ENCODE measurements around the gene LCN10. TPM values are rescaled to one million over a fixed set of nuclear protein-coding genes. Genes with fewer than 3 reads are reported as not detected.

Gene LCN10
- total RNA-seq, 5 donors from 2014 or later (not counting 1 experiment from before 2014, with no cell fraction given) = 1.3 to 2.8 (median 2.2) TPM

GRCh38 chr9:136741883-136742571 is 713 bp downstream of the LCN10 start:
- no peaks in the 10 kb centered on the region for H3K9me3 Mint-ChIP-seq
- peaks cover 0 to 25% of the 10 kb centered on the region in 2 experiments for H3K4me1 ChIP-seq (ENCODE audit: control insufficient read depth in 1 of 2, extremely low read depth in 1 of 2, insufficient read depth in 2 of 2, low read length in 2 of 2)
- WGBS (ENCODE audit: insufficient coverage) = 5% methylated on average over 27 of the region's 32 CpGs
- peaks cover 0 to 16% of the 10 kb centered on the region in 2 donors for H3K27me3 Mint-ChIP-seq
- H3K36me3 ChIP-seq (ENCODE audit: control insufficient read depth in 2 of 2, extremely low read depth in 1 of 2, insufficient read depth in 1 of 2, low read length in 1 of 2) = no peaks in the 10 kb centered on the region
- H3K9me3 ChIP-seq = no peaks in the 10 kb centered on the region
- ATAC-seq (replicated peaks in 1 of 4) (peak; percentile 51 to 78 (median 68)), DNase-seq (peak in 4 of 35 experiments; percentile 11 to 37 (median 24))
- peak overlapping the region; percentile 52 to 74 (median 66) for H3K4me3 Mint-ChIP-seq
- CTCF ChIA-PET = interaction anchor here in 1 of 2 donors (0.8 kb wide), 1 partner anchor 15 kb away, joined by 3 read pairs; no protein-coding TSS in a partner anchor
- H3K4me1 Mint-ChIP-seq = peaks cover 0 to 7% (median 6%) of the 10 kb centered on the region in 3 donors
- POLR2A ChIA-PET = no interaction called here
- no peaks in the 10 kb centered on the region for H3K36me3 Mint-ChIP-seq
- peak overlapping the region in 1 of 2 donors; percentile 47 for H3K4me3 ChIP-seq (ENCODE audit: control insufficient read depth in 1 of 2, extremely low read depth in 1 of 2, low read length in 1 of 2)
- no peak overlapping the region for H3K27ac Mint-ChIP-seq
- H3K27ac ChIP-seq (ENCODE audit: low read length) = no peak overlapping the region
- peaks cover 0 to 66% of the 10 kb centered on the region in 2 experiments for H3K27me3 ChIP-seq (replicated peaks in 1 of 2; ENCODE audit: control insufficient read depth in 2 of 2, extremely low read depth in 1 of 2, insufficient read depth in 2 of 2, low read length in 1 of 2)

GRCh38 chr9:136740971-136741882 is 1.5 kb downstream of the LCN10 start:
- Mint-ChIP-seq H3K9me3 (no peaks in the 10 kb centered on the region), H3K4me3 (peak overlapping the region; percentile 52 to 74 (median 66)), H3K27ac (no peak overlapping the region), H3K27me3 (peaks cover 0 to 14% of the 10 kb centered on the region in 2 donors), H3K36me3 (no peaks in the 10 kb centered on the region), H3K4me1 (peaks cover 0 to 7% (median 6%) of the 10 kb centered on the region in 3 donors)
- peaks cover 0 to 59% of the 10 kb centered on the region in 2 experiments for H3K27me3 ChIP-seq (replicated peaks in 1 of 2; ENCODE audit: control insufficient read depth in 2 of 2, extremely low read depth in 1 of 2, insufficient read depth in 2 of 2, low read length in 1 of 2)
- peak overlapping the region in 1 of 2 donors; percentile 47 for H3K4me3 ChIP-seq (ENCODE audit: control insufficient read depth in 1 of 2, extremely low read depth in 1 of 2, low read length in 1 of 2)
- peak; percentile 16 to 35 (median 25) for ATAC-seq (replicated peaks in 1 of 4)
- ChIA-PET CTCF (interaction anchor here (0.5 to 0.8 kb wide), 2 partner anchors 14 kb away, joined by 3 to 5 read pairs; no protein-coding TSS in a partner anchor), POLR2A (no interaction called here)
- 42% methylated on average over 14 of the region's 37 CpGs for WGBS (ENCODE audit: insufficient coverage)
- DNase-seq = no peak
- H3K36me3 ChIP-seq (ENCODE audit: control insufficient read depth in 2 of 2, extremely low read depth in 1 of 2, insufficient read depth in 1 of 2, low read length in 1 of 2) = no peaks in the 10 kb centered on the region
- H3K27ac ChIP-seq (ENCODE audit: low read length) = no peak overlapping the region
- no peaks in the 10 kb centered on the region for H3K9me3 ChIP-seq
- peaks cover 0 to 25% of the 10 kb centered on the region in 2 experiments for H3K4me1 ChIP-seq (ENCODE audit: control insufficient read depth in 1 of 2, extremely low read depth in 1 of 2, insufficient read depth in 2 of 2, low read length in 2 of 2)

- no peak overlapping the region for H3K27ac Mint-ChIP-seq
- Histone ChIP-seq H3K27me3 (replicated peaks in 1 of 2; ENCODE audit: control insufficient read depth in 2 of 2, extremely low read depth in 1 of 2, insufficient read depth in 2 of 2, low read length in 1 of 2) (peaks cover 0 to 54% of the 10 kb centered on the region in 2 experiments), H3K4me3 (ENCODE audit: control insufficient read depth in 1 of 2, extremely low read depth in 1 of 2, low read length in 1 of 2) (no peak overlapping the region), H3K9me3 (no peaks in the 10 kb centered on the region), H3K4me1 (ENCODE audit: control insufficient read depth in 1 of 2, extremely low read depth in 1 of 2, insufficient read depth in 2 of 2, low read length in 2 of 2) (peaks cover 0 to 25% of the 10 kb centered on the region in 2 experiments), H3K27ac (ENCODE audit: low read length) (no peak overlapping the region), H3K36me3 (ENCODE audit: control insufficient read depth in 2 of 2, extremely low read depth in 1 of 2, insufficient read depth in 1 of 2, low read length in 1 of 2) (no peaks in the 10 kb centered on the region)
- ATAC-seq (replicated peaks in 1 of 4) (no peak), DNase-seq (no peak)
- H3K9me3 Mint-ChIP-seq = no peaks in the 10 kb centered on the region
- peaks cover 0 to 11% of the 10 kb centered on the region in 2 donors for H3K27me3 Mint-ChIP-seq
- no peaks in the 10 kb centered on the region for H3K36me3 Mint-ChIP-seq
- ChIA-PET POLR2A (no interaction called here), CTCF (no interaction called here)
- 88% methylated on average over 15 of the region's 16 CpGs for WGBS (ENCODE audit: insufficient coverage)
- peak overlapping the region in 2 of 3 donors; percentile 39 to 44 for H3K4me3 Mint-ChIP-seq
- peaks cover 0 to 7% (median 6%) of the 10 kb centered on the region in 3 donors for H3K4me1 Mint-ChIP-seq
These were observed 2.2 kb downstream of the LCN10 start for GRCh38 chr9:136740491-136740890.

GRCh38 chr9:136740069-136740468 is 2.7 kb downstream of the LCN10 start:
- Histone ChIP-seq H3K27me3 (replicated peaks in 1 of 2; ENCODE audit: control insufficient read depth in 2 of 2, extremely low read depth in 1 of 2, insufficient read depth in 2 of 2, low read length in 1 of 2) (peaks cover 0 to 50% of the 10 kb centered on the region in 2 experiments), H3K4me3 (ENCODE audit: control insufficient read depth in 1 of 2, extremely low read depth in 1 of 2, low read length in 1 of 2) (no peak overlapping the region), H3K9me3 (no peaks in the 10 kb centered on the region), H3K27ac (ENCODE audit: low read length) (no peak overlapping the region), H3K4me1 (ENCODE audit: control insufficient read depth in 1 of 2, extremely low read depth in 1 of 2, insufficient read depth in 2 of 2, low read length in 2 of 2) (peaks cover 0 to 25% of the 10 kb centered on the region in 2 experiments), H3K36me3 (ENCODE audit: control insufficient read depth in 2 of 2, extremely low read depth in 1 of 2, insufficient read depth in 1 of 2, low read length in 1 of 2) (no peaks in the 10 kb centered on the region)
- Mint-ChIP-seq H3K4me3 (peak overlapping the region in 1 of 3 donors; percentile 44), H3K9me3 (no peaks in the 10 kb centered on the region), H3K36me3 (no peaks in the 10 kb centered on the region), H3K4me1 (peaks cover 0 to 7% (median 6%) of the 10 kb centered on the region in 3 donors), H3K27ac (no peak overlapping the region), H3K27me3 (peaks cover 0 to 11% of the 10 kb centered on the region in 2 donors)
- ATAC-seq (replicated peaks in 1 of 4) (no peak), DNase-seq (no peak)
- ChIA-PET POLR2A (no interaction called here), CTCF (no interaction called here)
- WGBS (ENCODE audit: insufficient coverage) = 87% methylated on average over 7 of the region's 11 CpGs

GRCh38 chr9:136739509-136739908 is 3.2 kb downstream of the LCN10 start:
- Mint-ChIP-seq H3K4me1 (peaks cover 0 to 7% (median 6%) of the 10 kb centered on the region in 3 donors), H3K4me3 (no peak overlapping the region), H3K9me3 (no peaks in the 10 kb centered on the region), H3K27me3 (peaks cover 0 to 11% of the 10 kb centered on the region in 2 donors), H3K27ac (no peak overlapping the region), H3K36me3 (no peaks in the 10 kb centered on the region)
- ATAC-seq (replicated peaks in 1 of 4) (no peak), DNase-seq (no peak)
- Histone ChIP-seq H3K4me1 (ENCODE audit: control insufficient read depth in 1 of 2, extremely low read depth in 1 of 2, insufficient read depth in 2 of 2, low read length in 2 of 2) (peaks cover 0 to 25% of the 10 kb centered on the region in 2 experiments), H3K27me3 (replicated peaks in 1 of 2; ENCODE audit: control insufficient read depth in 2 of 2, extremely low read depth in 1 of 2, insufficient read depth in 2 of 2, low read length in 1 of 2) (peaks cover 0 to 44% of the 10 kb centered on the region in 2 experiments), H3K27ac (ENCODE audit: low read length) (no peak overlapping the region), H3K36me3 (ENCODE audit: control insufficient read depth in 2 of 2, extremely low read depth in 1 of 2, insufficient read depth in 1 of 2, low read length in 1 of 2) (no peaks in the 10 kb centered on the region), H3K9me3 (no peaks in the 10 kb centered on the region), H3K4me3 (ENCODE audit: control insufficient read depth in 1 of 2, extremely low read depth in 1 of 2, low read length in 1 of 2) (no peak overlapping the region)
- 92% methylated on average over 23 of the region's 23 CpGs for WGBS (ENCODE audit: insufficient coverage)
- ChIA-PET CTCF (no interaction called here), POLR2A (no interaction called here)

- no peak overlapping the region for H3K27ac Mint-ChIP-seq
- no peak overlapping the region for H3K4me3 Mint-ChIP-seq
- no peak overlapping the region for H3K27ac ChIP-seq (ENCODE audit: low read length)
- H3K36me3 ChIP-seq (ENCODE audit: control insufficient read depth in 2 of 2, extremely low read depth in 1 of 2, insufficient read depth in 1 of 2, low read length in 1 of 2) = no peaks in the 10 kb centered on the region
- peaks cover 0 to 39% of the 10 kb centered on the region in 2 experiments for H3K27me3 ChIP-seq (replicated peaks in 1 of 2; ENCODE audit: control insufficient read depth in 2 of 2, extremely low read depth in 1 of 2, insufficient read depth in 2 of 2, low read length in 1 of 2)
- 92% methylated on average over 20 of the region's 20 CpGs for WGBS (ENCODE audit: insufficient coverage)
- DNase-seq = no peak
- no peaks in the 10 kb centered on the region for H3K9me3 ChIP-seq
- peaks cover 0 to 7% (median 6%) of the 10 kb centered on the region in 3 donors for H3K4me1 Mint-ChIP-seq
- no peak overlapping the region for H3K4me3 ChIP-seq (ENCODE audit: control insufficient read depth in 1 of 2, extremely low read depth in 1 of 2, low read length in 1 of 2)
- H3K4me1 ChIP-seq (ENCODE audit: control insufficient read depth in 1 of 2, extremely low read depth in 1 of 2, insufficient read depth in 2 of 2, low read length in 2 of 2) = peaks cover 0 to 25% of the 10 kb centered on the region in 2 experiments
- ChIA-PET CTCF (no interaction called here), POLR2A (no interaction called here)
- ATAC-seq (replicated peaks in 1 of 4) = no peak
- peaks cover 0 to 11% of the 10 kb centered on the region in 2 donors for H3K27me3 Mint-ChIP-seq
- no peaks in the 10 kb centered on the region for H3K36me3 Mint-ChIP-seq
- no peaks in the 10 kb centered on the region for H3K9me3 Mint-ChIP-seq
These were observed 3.8 kb downstream of the LCN10 start for GRCh38 chr9:136738960-136739359.
